Esophagus squamous epithelium (tissue), 4 donors: ENCODE measurements around the gene RHEBL1.

ENCODE experiments used
- CTCF ChIP-seq, 6 experiments: fragments of 450-650 bp in 4 of 6; fragments of 200-600 bp in 2 of 6; sonication (generic) in 2 of 6; IDR thresholded peaks; one replicate each; pipeline ENCODE4 v1.5.1; 2016 to 2019; ENCODE audit warnings: antibody characterized with exemption in 6 of 6, mild to moderate bottlenecking in 4 of 6, moderate library complexity in 4 of 6
- POLR2A ChIP-seq, 4 donors: fragments of 450-650 bp; IDR thresholded peaks; one replicate each; pipeline ENCODE4 v1.6.1; 2017; ENCODE audit warnings: antibody characterized with exemption in 4 of 4, mild to moderate bottlenecking in 4 of 4, moderate library complexity in 3 of 4

GRCh38 chr12:49036029-49036428 lies 33.8 kb downstream of the RHEBL1 start:
- TF ChIP-seq CTCF (IDR thresholded peaks at IDR 0.05) (no peak), POLR2A (IDR thresholded peaks at IDR 0.05) (no peak)
